ENCODE results near the gene RYR3. TPM values are rescaled to one million over a fixed set of nuclear protein-coding genes. Genes with fewer than 3 reads are reported as not detected.

RYR3 gene
- total RNA-seq, 1 donor from 2014 or later, result 4.8 TPM

- no peak overlapping the region for H3K27ac Mint-ChIP-seq (ENCODE audit: unreplicated experiment)
- peak overlapping the region; percentile 62 for H3K4me3 Mint-ChIP-seq (ENCODE audit: unreplicated experiment)
- H3K27me3 Mint-ChIP-seq (ENCODE audit: unreplicated experiment), result peaks cover 5% of the 10 kb centered on the region
- no peaks in the 10 kb centered on the region for H3K36me3 Mint-ChIP-seq (ENCODE audit: low read depth, unreplicated experiment)
- peak; percentile 81 for TF ChIP-seq CTCF (IDR thresholded peaks at IDR 0.05; ENCODE audit: unreplicated experiment)
- peak; percentile 60 for DNase-seq (ENCODE audit: low spot score)
- peaks cover 4% of the 10 kb centered on the region for H3K4me1 Mint-ChIP-seq (ENCODE audit: unreplicated experiment)
- no peaks in the 10 kb centered on the region for H3K9me3 Mint-ChIP-seq (ENCODE audit: unreplicated experiment)
Measured at GRCh38 chr15:33737687-33738601, 427.2 kb downstream of the RYR3 start.

- Mint-ChIP-seq H3K9me3 (ENCODE audit: unreplicated experiment) (no peaks in the 10 kb centered on the region), H3K27ac (ENCODE audit: unreplicated experiment) (no peak overlapping the region), H3K36me3 (ENCODE audit: low read depth, unreplicated experiment) (no peaks in the 10 kb centered on the region), H3K27me3 (ENCODE audit: unreplicated experiment) (peaks cover 5% of the 10 kb centered on the region), H3K4me3 (ENCODE audit: unreplicated experiment) (no peak overlapping the region), H3K4me1 (ENCODE audit: unreplicated experiment) (peaks cover 4% of the 10 kb centered on the region)
- DNase-seq (ENCODE audit: low spot score), result no peak
- TF ChIP-seq CTCF (IDR thresholded peaks at IDR 0.05; ENCODE audit: unreplicated experiment), result no peak
Measured at GRCh38 chr15:33738941-33739664, 428.3 kb downstream of the RYR3 start.

- no peak for DNase-seq (ENCODE audit: low spot score)
- Mint-ChIP-seq H3K36me3 (ENCODE audit: low read depth, unreplicated experiment) (no peaks in the 10 kb centered on the region), H3K27me3 (ENCODE audit: unreplicated experiment) (peaks cover 5% of the 10 kb centered on the region), H3K9me3 (ENCODE audit: unreplicated experiment) (no peaks in the 10 kb centered on the region), H3K4me3 (ENCODE audit: unreplicated experiment) (no peak overlapping the region), H3K4me1 (ENCODE audit: unreplicated experiment) (peaks cover 4% of the 10 kb centered on the region), H3K27ac (ENCODE audit: unreplicated experiment) (no peak overlapping the region)
- no peak for TF ChIP-seq CTCF (IDR thresholded peaks at IDR 0.05; ENCODE audit: unreplicated experiment)
Measured at GRCh38 chr15:33742306-33742705, 431.5 kb downstream of the RYR3 start.

GRCh38 chr15:33742800-33743199 lies 432.0 kb downstream of the RYR3 start:
- H3K36me3 Mint-ChIP-seq (ENCODE audit: low read depth, unreplicated experiment), result no peaks in the 10 kb centered on the region
- TF ChIP-seq CTCF (IDR thresholded peaks at IDR 0.05; ENCODE audit: unreplicated experiment), result no peak
- DNase-seq (ENCODE audit: low spot score), result no peak
- peaks cover 2% of the 10 kb centered on the region for H3K4me1 Mint-ChIP-seq (ENCODE audit: unreplicated experiment)
- no peak overlapping the region for H3K27ac Mint-ChIP-seq (ENCODE audit: unreplicated experiment)
- no peak overlapping the region for H3K4me3 Mint-ChIP-seq (ENCODE audit: unreplicated experiment)
- no peaks in the 10 kb centered on the region for H3K9me3 Mint-ChIP-seq (ENCODE audit: unreplicated experiment)
- H3K27me3 Mint-ChIP-seq (ENCODE audit: unreplicated experiment), result peaks cover 5% of the 10 kb centered on the region

DNA sequence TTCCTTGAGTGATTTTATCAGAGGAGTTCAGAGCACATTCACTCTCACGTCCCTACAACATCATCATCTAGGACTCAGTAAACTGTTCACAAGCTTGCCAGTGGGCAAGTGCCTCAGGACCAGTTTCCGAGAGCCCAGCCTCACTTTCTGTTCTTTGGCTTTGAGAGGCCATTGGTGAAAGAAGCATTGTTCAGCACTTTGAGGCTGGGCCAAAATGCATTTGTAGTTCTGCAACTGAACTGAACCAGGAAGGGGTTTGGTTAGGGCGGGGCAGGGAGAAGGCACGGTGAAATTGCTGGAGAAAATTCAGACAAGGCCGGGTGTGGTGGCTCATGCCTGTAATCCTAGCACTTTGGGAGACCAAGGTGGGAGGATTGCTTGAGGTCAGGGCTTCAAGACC lies 435.4 kb downstream of the RYR3 start:
- Mint-ChIP-seq H3K27ac (ENCODE audit: unreplicated experiment) (no peak overlapping the region), H3K4me3 (ENCODE audit: unreplicated experiment) (no peak overlapping the region), H3K9me3 (ENCODE audit: unreplicated experiment) (no peaks in the 10 kb centered on the region), H3K36me3 (ENCODE audit: low read depth, unreplicated experiment) (no peaks in the 10 kb centered on the region), H3K27me3 (ENCODE audit: unreplicated experiment) (no peaks in the 10 kb centered on the region), H3K4me1 (ENCODE audit: unreplicated experiment) (no peaks in the 10 kb centered on the region)
- TF ChIP-seq CTCF (IDR thresholded peaks at IDR 0.05; ENCODE audit: unreplicated experiment), result no peak
- no peak for DNase-seq (ENCODE audit: low spot score)

Measured in endothelial cell (in vitro differentiated cells).